CD4-positive, alpha-beta T cell treated with Interleukin-1 beta for 1 hour (primary cell): ENCODE data around the gene KRTAP10-8.
"Not testable (repeated sequence)": the region's sequence is repeated elsewhere in the genome, so short reads cannot be mapped to it uniquely, and the experiment has no call there.

Experiments used
- DNase-seq, 2 donors: peaks; one replicate each; pipeline ENCODE4 v3.0.0-alpha.2; 2020 to 2022

KRTAP10-8 gene

GRCh38 chr21:44647222-44647552 is 35.3 kb downstream of the KRTAP10-8 start:
- no peak for DNase-seq

DNA sequence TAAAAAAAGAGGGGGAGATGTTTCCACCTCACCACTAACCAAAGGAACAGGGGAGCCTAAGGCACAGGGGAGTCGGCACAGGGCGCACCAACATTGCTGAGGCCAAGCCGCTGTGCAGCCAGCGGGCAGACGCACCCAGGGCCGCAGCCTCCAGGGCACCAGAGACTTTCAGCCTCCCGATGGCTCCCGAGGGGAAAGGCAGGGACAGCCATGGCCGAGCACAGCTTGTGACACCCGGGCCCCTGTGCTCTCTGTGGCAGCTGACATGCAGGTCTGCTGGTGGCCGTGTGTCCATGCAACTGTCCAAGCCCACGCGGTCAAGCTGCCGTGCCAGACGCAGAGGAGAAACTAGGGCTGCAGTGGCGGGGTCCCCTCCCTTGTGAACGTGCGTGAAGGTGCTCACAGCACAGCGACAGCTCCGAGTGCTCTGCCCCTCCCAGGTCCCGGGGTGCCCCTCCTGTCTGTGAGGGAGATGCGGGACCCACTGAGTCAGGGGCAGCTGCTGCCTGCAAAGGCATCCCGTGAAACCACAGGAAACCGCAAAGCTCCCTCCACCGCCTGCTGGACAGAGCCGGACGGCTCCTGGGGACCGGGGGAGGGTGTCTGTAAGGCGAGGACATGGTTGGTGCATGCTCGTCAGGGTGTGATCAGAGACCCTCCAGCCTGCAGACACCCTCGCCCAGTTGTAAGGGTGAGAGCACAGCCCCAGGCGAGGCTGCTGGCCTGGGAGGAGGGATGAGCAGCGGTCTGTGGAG is 36.9 kb downstream of the KRTAP10-8 start:
- DNase-seq = no peak

- no peak for DNase-seq
Measured at GRCh38 chr21:44649521-44650100, 37.7 kb downstream of the KRTAP10-8 start.

DNA sequence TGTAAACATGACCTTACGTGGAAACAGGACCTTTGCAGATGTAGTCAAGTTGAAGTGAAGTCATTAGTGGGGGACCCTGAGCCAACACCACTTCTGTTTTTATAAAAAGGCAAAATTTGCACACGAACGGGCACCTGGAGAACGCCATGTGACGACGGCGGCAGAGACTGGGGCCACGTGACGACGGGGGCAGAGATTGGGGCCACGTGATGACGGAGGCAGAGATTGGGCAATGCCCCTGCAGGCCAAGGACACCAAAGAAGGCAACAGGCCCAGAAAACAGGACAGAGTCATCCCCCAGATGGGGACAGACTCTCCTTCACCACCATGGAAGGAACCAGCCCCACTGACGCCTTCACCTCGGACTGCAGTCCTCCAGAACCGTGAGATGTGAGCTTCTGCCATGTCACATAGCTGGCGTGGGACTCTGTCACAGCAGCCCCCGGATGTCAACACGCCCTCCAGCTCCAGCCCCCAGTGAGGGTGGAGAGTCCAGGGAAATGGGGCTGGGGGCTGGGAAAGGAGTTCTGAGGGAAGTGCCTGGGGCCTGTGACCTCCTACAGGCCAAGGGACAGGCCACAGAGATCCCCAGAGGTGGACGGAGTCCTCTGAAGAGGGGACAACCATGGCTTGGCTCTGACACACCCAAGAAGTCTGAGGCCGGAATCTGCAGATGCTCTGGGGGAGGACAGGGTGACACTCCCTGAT is 38.5 kb downstream of the KRTAP10-8 start:
- no peak for DNase-seq

- no peak for DNase-seq
Measured at GRCh38 chr21:44650973-44651675, 39.2 kb downstream of the KRTAP10-8 start.

GRCh38 chr21:44653123-44653522 is 41.2 kb downstream of the KRTAP10-8 start:
- DNase-seq = peak in 1 of 2 donors; percentile 4

GRCh38 chr21:44653656-44654575 is 42.0 kb downstream of the KRTAP10-8 start:
- DNase-seq = peak; percentile 78 to 84

GRCh38 chr21:44654576-44655175 is 42.8 kb downstream of the KRTAP10-8 start, which contains the start of gene KRTAP12-4:
Gene KRTAP12-4, minus strand, starts transcription at chr21:44654659. Its CDS starts 45 bp downstream, at chr21:44654614.
- DNase-seq = no peak

- DNase-seq = no peak
Measured at GRCh38 chr21:44656868-44657267, 45.0 kb downstream of the KRTAP10-8 start.

- DNase-seq = peak; percentile 68 to 79
Measured at GRCh38 chr21:44657635-44658540, 46.0 kb downstream of the KRTAP10-8 start, which contains the start of gene KRTAP12-3. Gene KRTAP12-3, plus strand, starts transcription at chr21:44657932. Its CDS starts 48 bp downstream, at chr21:44657980.

GRCh38 chr21:44658541-44658910 is 46.6 kb downstream of the KRTAP10-8 start:
- DNase-seq = no peak

DNA sequence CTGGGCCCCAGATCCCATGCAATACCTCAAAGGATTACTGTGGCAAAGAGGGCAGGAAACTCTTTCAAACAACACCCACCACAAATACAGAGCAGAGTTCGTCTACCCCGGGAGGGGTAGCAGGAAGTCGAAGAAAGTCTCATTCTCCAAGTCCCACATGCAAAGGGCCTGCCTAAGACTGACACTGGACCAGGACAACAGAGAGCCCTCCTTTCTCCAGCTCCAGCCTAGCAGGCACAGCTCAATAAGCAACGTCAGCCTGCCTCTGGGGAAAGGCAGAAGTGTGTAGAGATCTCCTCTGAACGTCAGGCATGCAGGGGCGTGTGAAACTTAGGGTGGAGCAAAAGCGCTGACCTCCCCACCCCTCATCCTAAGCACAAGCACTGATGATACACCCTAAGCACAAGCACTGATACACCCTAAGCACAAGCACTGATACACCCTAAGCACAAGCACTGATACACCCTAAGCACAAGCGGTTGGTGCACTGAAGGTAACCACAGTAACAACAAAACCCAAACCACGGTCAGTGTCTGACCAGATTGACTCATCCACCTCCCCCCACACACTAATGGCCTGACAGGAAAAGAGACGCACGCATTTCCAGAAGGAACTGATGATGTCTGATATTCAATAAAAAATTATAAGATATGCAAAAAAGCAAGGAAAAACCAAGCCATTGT is 47.2 kb downstream of the KRTAP10-8 start:
- peak in 1 of 2 donors; percentile 37 for DNase-seq

- DNase-seq = not testable (repeated sequence)
Measured at GRCh38 chr21:44661567-44661966, 49.7 kb downstream of the KRTAP10-8 start.
